GM12878 (cell line): ENCODE measurements around the gene PELI2. TPM values are rescaled to one million over a fixed set of nuclear protein-coding genes. Genes with fewer than 3 reads are reported as not detected.

Source experiments
- ATAC-seq: fragments of 200-7000 bp; cut with Tn5 transposase; 3 replicates; pipeline ENCODE4 v1.9.1; 2020; ENCODE audit warnings: mild to moderate bottlenecking, moderate library complexity
- BruUV-seq: library from RNA; stranded (reverse); fragments of 400-500 nt; replicated peaks from 2 replicates; lab custom pipeline; 2021; lab: Mats Ljungman, UMichigan
- CTCF ChIA-PET: fragments of 300-600 bp; sonication (Branson Sonifier 250); formaldehyde crosslinking; extraction: SDS; loops from one replicate; lab custom pipeline; 2021; ENCODE audit warnings: inconsistent platforms; lab: Yijun Ruan, JAX
- POLR2A ChIA-PET: fragments of 350-600 bp; formaldehyde crosslinking; extraction: SDS; loops from one replicate; lab custom pipeline; 2021; ENCODE audit warnings: inconsistent platforms; lab: Charles Lee
- RAD21 ChIA-PET: fragments of 300-600 bp; sonication (Branson Sonifier 250); formaldehyde crosslinking; loops from one replicate; lab custom pipeline; 2023; ENCODE audit warnings: antibody characterized with exemption; ENCODE audit not compliant: unreplicated experiment; lab: Charles Lee
- SMC1A ChIA-PET: fragments of 300-600 bp; sonication (Branson Sonifier 250); formaldehyde crosslinking; loops from one replicate; lab custom pipeline; 2023; ENCODE audit not compliant: unreplicated experiment, uncharacterized antibody; lab: Charles Lee
- DNase-seq: peaks from one replicate; pipeline ENCODE4 v3.0.0-alpha.2; 2011; ENCODE audit warnings: low read depth, low spot score
- FAIRE-seq: peaks from 3 replicates; lab custom pipeline; 2011; peaks lifted over from hg19 to GRCh38; lab: Jason Lieb, UNC
- H2AFZ ChIP-seq: 2 replicates; pipeline ENCODE4 v1.6.0; 2011; ENCODE audit warnings: low read depth, low read length, control low read depth; ENCODE audit not compliant: control insufficient read depth
- H3K27ac ChIP-seq: 2 replicates; pipeline ENCODE4 v1.5.1; 2011; ENCODE audit warnings: control low read depth; ENCODE audit not compliant: control insufficient read depth, insufficient read depth
- H3K27me3 ChIP-seq, 2 experiments: replicated peaks in 1 of 2; 2 replicates each; pipeline versions ENCODE4 v1.6.0 to v1.6.1; 2011; ENCODE audit warnings: low read length in 1 of 2; ENCODE audit not compliant: control insufficient read depth in 2 of 2, insufficient read depth in 2 of 2
- H3K36me3 ChIP-seq, 2 experiments: 2 replicates each; pipeline ENCODE4 v1.5.1; 2011; ENCODE audit warnings: low read length in 1 of 2; ENCODE audit not compliant: control insufficient read depth in 2 of 2, insufficient read depth in 2 of 2
- H3K4me1 ChIP-seq: 2 replicates; pipeline ENCODE4 v1.6.1; 2011; ENCODE audit warnings: mild to moderate bottlenecking, low read length, moderate library complexity, mixed read lengths; ENCODE audit not compliant: control insufficient read depth, insufficient read depth
- H3K4me2 ChIP-seq: 2 replicates; pipeline ENCODE4 v1.6.0; 2011; ENCODE audit warnings: control low read depth; ENCODE audit not compliant: control insufficient read depth, insufficient read depth
- H3K4me3 ChIP-seq: fragments of 200-600 bp; sonication (generic); 2 replicates; pipeline ENCODE4 v1.5.1; 2016
- H3K79me2 ChIP-seq: 2 replicates; pipeline ENCODE4 v1.6.0; 2011; ENCODE audit warnings: low read length; ENCODE audit not compliant: control insufficient read depth, insufficient read depth
- H3K9ac ChIP-seq: 2 replicates; pipeline ENCODE4 v1.8.0; 2011; ENCODE audit warnings: low read length, control low read depth, mixed read lengths; ENCODE audit not compliant: control insufficient read depth, insufficient read depth
- H3K9me3 ChIP-seq: replicated peaks from 3 replicates; pipeline ENCODE4 v1.5.1; 2011; ENCODE audit warnings: mild to moderate bottlenecking, low read length; ENCODE audit not compliant: control insufficient read depth, insufficient read depth
- H4K20me1 ChIP-seq: 2 replicates; pipeline ENCODE4 v1.6.0; 2011; ENCODE audit not compliant: control insufficient read depth, insufficient read depth
- ATF7 ChIP-seq: fragments of 450-650 bp; IDR thresholded peaks from 2 replicates; pipeline ENCODE4 v1.6.1; 2016; ENCODE audit warnings: low read depth, mild to moderate bottlenecking
- CBFB ChIP-seq: IDR thresholded peaks from 2 replicates; pipeline ENCODE4 v1.6.1; 2016; ENCODE audit warnings: antibody characterized with exemption, low read depth
- CREB1 ChIP-seq: IDR thresholded peaks from 2 replicates; pipeline ENCODE4 v1.6.1; 2012; ENCODE audit warnings: low read depth, mild to moderate bottlenecking, inconsistent platforms
- E2F4 ChIP-seq: IDR thresholded peaks from 2 replicates; pipeline ENCODE4 v1.6.1; 2012; ENCODE audit warnings: low read depth, low read length, improper control_type of control experiment
- EGR1 ChIP-seq, 2 experiments: IDR thresholded peaks; 1 replicate in 1 of 2; 2 replicates in 1 of 2; pipeline ENCODE4 v1.6.1; 2011 to 2012; ENCODE audit warnings: low read depth in 2 of 2, low read length in 2 of 2, borderline replicate concordance in 1 of 2, mild to moderate bottlenecking in 1 of 2, moderate library complexity in 1 of 2
- EZH2 ChIP-seq: IDR thresholded peaks from 2 replicates; pipeline ENCODE4 v1.6.1; 2012; ENCODE audit warnings: low read depth, mild to moderate bottlenecking, control low read depth, inconsistent platforms, low read length, borderline replicate concordance; ENCODE audit not compliant: control insufficient read depth
- FOS ChIP-seq: IDR thresholded peaks from 3 replicates; pipeline ENCODE4 v1.6.1; 2011; ENCODE audit warnings: borderline replicate concordance; ENCODE audit not compliant: insufficient read length; ENCODE audit errors: extremely low read depth
- GABPA ChIP-seq: IDR thresholded peaks from 2 replicates; pipeline ENCODE4 v1.6.1; 2014; ENCODE audit warnings: antibody characterized with exemption, low read depth, mild to moderate bottlenecking, inconsistent platforms
- GATAD2B ChIP-seq: fragments of 450-650 bp; conservative IDR thresholded peaks from 2 replicates; pipeline ENCODE4 v1.6.1; 2017; ENCODE audit warnings: low read depth, mild to moderate bottlenecking, moderate library complexity
- LARP7 ChIP-seq: fragments of 450-650 bp; IDR thresholded peaks from 2 replicates; pipeline ENCODE4 v1.6.1; 2017; ENCODE audit warnings: mild to moderate bottlenecking
- MLLT1 ChIP-seq: fragments of 450-650 bp; IDR thresholded peaks from 2 replicates; pipeline ENCODE4 v1.6.1; 2016; ENCODE audit warnings: mild to moderate bottlenecking
- NBN ChIP-seq: fragments of 450-650 bp; IDR thresholded peaks from 2 replicates; pipeline ENCODE4 v1.6.1; 2016
- NFXL1 ChIP-seq: fragments of 450-650 bp; IDR thresholded peaks from 2 replicates; pipeline ENCODE4 v1.6.1; 2017; ENCODE audit warnings: antibody characterized with exemption, mild to moderate bottlenecking, borderline replicate concordance
- NFYB ChIP-seq: IDR thresholded peaks from 2 replicates; pipeline ENCODE4 v1.6.1; 2011; ENCODE audit warnings: low read depth, mild to moderate bottlenecking, low read length, improper control_type of control experiment, moderate library complexity; ENCODE audit not compliant: insufficient read depth
- PML ChIP-seq: IDR thresholded peaks from 2 replicates; pipeline ENCODE4 v1.6.1; 2012; ENCODE audit warnings: low read length, inconsistent platforms
- SIN3A ChIP-seq: IDR thresholded peaks from 2 replicates; pipeline ENCODE4 v1.6.1; 2012; ENCODE audit warnings: low read depth, low read length, improper control_type of control experiment
- TAF1 ChIP-seq: IDR thresholded peaks from 2 replicates; pipeline ENCODE4 v1.6.1; 2011; ENCODE audit warnings: mild to moderate bottlenecking, low read depth, low read length, borderline replicate concordance
- TCF3 ChIP-seq: IDR thresholded peaks from 2 replicates; pipeline ENCODE4 v1.6.1; 2012; ENCODE audit warnings: low read depth, mild to moderate bottlenecking, low read length, borderline replicate concordance; ENCODE audit not compliant: insufficient read depth
- TCF7 ChIP-seq: IDR thresholded peaks from 2 replicates; pipeline ENCODE4 v1.6.1; 2014; ENCODE audit warnings: antibody characterized with exemption, borderline replicate concordance
- WGBS: methylation state at CpG from one replicate; pipeline ENCODE4 v1.1.6; 2016; ENCODE audit warnings: low lambda C conversion rate; ENCODE audit not compliant: insufficient replicate concordance, insufficient coverage; ENCODE audit errors: missing lambda C conversion rate; 5-methylcytosine and 5-hydroxymethylcytosine counted together
- in situ Hi-C: fragments of 300-500 bp; cut with MboI; formaldehyde crosslinking; loops from 9 replicates; pipeline ENCODE4 v1.14.3; 2018; ENCODE audit warnings: mixed read lengths
- intact Hi-C: fragments of 100-400 bp; cut with micrococcal nuclease; formaldehyde crosslinking; loops from one replicate; pipeline ENCODE4 v1.14.2; 2022; ENCODE audit not compliant: unreplicated experiment
- polyA plus RNA-seq, 11 experiments: library from polyadenylated mRNA; depleted of rRNA in 4 of 11; unstranded in 6 of 11; stranded (reverse) in 5 of 11; fragments of >200 nt; fragmentation: Nextera tagmentation in 4 of 11; fragmentation: Illumina TruSeq in 1 of 11; extraction: Ambion mirVana in 4 of 11; extraction: Trizol in 1 of 11; gene quantifications; 1 replicate in 1 of 11; 2 replicates in 10 of 11; pipeline versions ENCODE4 v1.2.1 to v1.2.3, GENCODE V29; 2011 to 2016; ENCODE audit warnings: inconsistent platforms in 2 of 11, missing spikeins in 2 of 11, low read depth in 1 of 11
- total RNA-seq, 4 experiments: library from RNA; depleted of rRNA in 3 of 4; stranded (reverse); fragments of >200 nt in 3 of 4; fragmentation: Illumina TruSeq in 1 of 4; extraction: Trizol in 1 of 4; gene quantifications; 2 replicates each; pipeline versions ENCODE4 v1.2.1 to v1.2.3, GENCODE V29; 2013 to 2021
- TF ChIP-seq, protein P1 (sequence below): IDR thresholded peaks from 2 replicates; pipeline ENCODE4 v1.6.1; 2012; ENCODE audit warnings: low read depth, low read length, improper control_type of control experiment
- TF ChIP-seq, protein P2 (sequence below): fragments of 450-650 bp; IDR thresholded peaks from 2 replicates; pipeline ENCODE4 v1.6.1; 2017; ENCODE audit warnings: borderline replicate concordance

PELI2 gene
- total and polyA plus RNA-seq, 10 of the 15 experiments (the other 5 are each of a cell fraction or from before 2014, with no cell fraction given), result under 0.01 to 0.10 (median 0.01) TPM; not detected in 3

- TF ChIP-seq TCF3 (no peak), NFXL1 (no peak), LARP7 (no peak)
- TF ChIP-seq, all 136 proteins: peak for 0
These were observed 10.6 kb upstream of the PELI2 start (continued) for GRCh38 chr14:56107615-56108014.

GRCh38 chr14:56108057-56108456 lies 10.2 kb upstream of the PELI2 start:
- intact Hi-C loops (no loop called here), in situ Hi-C loops (no loop called here)
- no peak overlapping the region for H3K27ac ChIP-seq
- H3K4me2 ChIP-seq, result no peak overlapping the region
- H4K20me1 ChIP-seq, result no peaks in the 10 kb centered on the region
- no peak overlapping the region for H2AFZ ChIP-seq
- no peak for FAIRE-seq
- no peaks in the 10 kb centered on the region for H3K4me1 ChIP-seq
- POLR2A ChIA-PET, result no interaction called here
- 27% methylated on average over 1 of the region's 1 CpG for WGBS
- no peak overlapping the region for H3K9ac ChIP-seq
- no peak for DNase-seq
- H3K27me3 ChIP-seq, result no peaks in the 10 kb centered on the region
- H3K4me3 ChIP-seq, result no peak overlapping the region
- H3K36me3 ChIP-seq, result no peaks in the 10 kb centered on the region
- SMC1A ChIA-PET, result interaction anchor here (0.7 to 1.1 kb wide), 2 partner anchors 13 to 18 kb away, joined by 3 read pairs; no protein-coding TSS in a partner anchor
- no peak for ATAC-seq
- RAD21 ChIA-PET, result no interaction called here
- no peaks in the 10 kb centered on the region for H3K9me3 ChIP-seq
- H3K79me2 ChIP-seq, result no peaks in the 10 kb centered on the region
- CTCF ChIA-PET, result interaction anchor here (0.7 to 1.6 kb wide), 2 partner anchors 9 to 25 kb away, joined by 3 to 9 read pairs; no protein-coding TSS in a partner anchor
- BruUV-seq, result no TSS peak
- TF ChIP-seq GABPA, result no peak
- no peak for TF ChIP-seq MLLT1
- TF ChIP-seq NFYB, result no peak
- no peak for TF ChIP-seq TCF7
- no peak for TF ChIP-seq ATF7
- TF ChIP-seq PML, result no peak
- no peak for TF ChIP-seq EZH2
- TF ChIP-seq, protein P1, sequence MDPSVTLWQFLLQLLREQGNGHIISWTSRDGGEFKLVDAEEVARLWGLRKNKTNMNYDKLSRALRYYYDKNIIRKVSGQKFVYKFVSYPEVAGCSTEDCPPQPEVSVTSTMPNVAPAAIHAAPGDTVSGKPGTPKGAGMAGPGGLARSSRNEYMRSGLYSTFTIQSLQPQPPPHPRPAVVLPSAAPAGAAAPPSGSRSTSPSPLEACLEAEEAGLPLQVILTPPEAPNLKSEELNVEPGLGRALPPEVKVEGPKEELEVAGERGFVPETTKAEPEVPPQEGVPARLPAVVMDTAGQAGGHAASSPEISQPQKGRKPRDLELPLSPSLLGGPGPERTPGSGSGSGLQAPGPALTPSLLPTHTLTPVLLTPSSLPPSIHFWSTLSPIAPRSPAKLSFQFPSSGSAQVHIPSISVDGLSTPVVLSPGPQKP, result no peak
- no peak for TF ChIP-seq E2F4
- no peak for TF ChIP-seq FOS
- TF ChIP-seq, protein P2, sequence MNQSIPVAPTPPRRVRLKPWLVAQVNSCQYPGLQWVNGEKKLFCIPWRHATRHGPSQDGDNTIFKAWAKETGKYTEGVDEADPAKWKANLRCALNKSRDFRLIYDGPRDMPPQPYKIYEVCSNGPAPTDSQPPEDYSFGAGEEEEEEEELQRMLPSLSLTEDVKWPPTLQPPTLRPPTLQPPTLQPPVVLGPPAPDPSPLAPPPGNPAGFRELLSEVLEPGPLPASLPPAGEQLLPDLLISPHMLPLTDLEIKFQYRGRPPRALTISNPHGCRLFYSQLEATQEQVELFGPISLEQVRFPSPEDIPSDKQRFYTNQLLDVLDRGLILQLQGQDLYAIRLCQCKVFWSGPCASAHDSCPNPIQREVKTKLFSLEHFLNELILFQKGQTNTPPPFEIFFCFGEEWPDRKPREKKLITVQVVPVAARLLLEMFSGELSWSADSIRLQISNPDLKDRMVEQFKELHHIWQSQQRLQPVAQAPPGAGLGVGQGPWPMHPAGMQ, result no peak
- TF ChIP-seq EGR1 (IDR thresholded peaks at IDR 0.05; ENCODE audit: borderline replicate concordance in 1 of 2, low read depth in 2 of 2, low read length in 2 of 2), result no peak
- TF ChIP-seq SIN3A, result no peak
- no peak for TF ChIP-seq NBN
- no peak for TF ChIP-seq CBFB
- TF ChIP-seq CREB1, result no peak
- no peak for TF ChIP-seq GATAD2B
- no peak for TF ChIP-seq TAF1
